MM.1S (cell line): Measurements from ENCODE around the gene TIMM9.

Source experiments
- EZH2 ChIP-seq: fragments of 300-600 bp; sonication (generic); optimal IDR thresholded peaks from 2 replicates; pipeline ENCODE3; 2017; ENCODE audit warnings: low read depth, mild to moderate bottlenecking, antibody characterized with exemption, low read length, mixed read lengths
- TF ChIP-seq, protein P1 (sequence below): fragments of 300-600 bp; sonication (generic); IDR thresholded peaks from 2 replicates; pipeline ENCODE4 v1.5.1; 2016; ENCODE audit warnings: antibody characterized with exemption, low read length, mixed read lengths

DNA sequence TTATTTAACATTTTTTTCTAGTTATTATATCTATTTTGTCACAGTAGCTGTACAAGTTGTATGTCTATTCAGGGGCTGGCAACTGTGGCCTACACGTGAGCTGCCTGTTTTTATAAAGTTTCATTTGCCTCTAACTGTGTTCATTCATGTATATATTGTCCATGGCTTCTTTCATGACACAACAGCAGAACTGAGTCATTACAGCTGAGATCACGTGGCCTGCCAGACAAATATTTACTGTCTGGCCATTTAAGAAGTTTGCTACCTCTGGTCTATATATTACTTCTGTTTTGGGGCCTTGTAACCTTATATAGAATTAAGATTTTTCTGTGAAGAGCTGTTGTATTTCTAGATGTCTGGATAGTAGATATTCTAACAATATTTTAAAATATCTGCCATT, 38.1 kb upstream of the TIMM9 start:
- TF ChIP-seq, protein P1, sequence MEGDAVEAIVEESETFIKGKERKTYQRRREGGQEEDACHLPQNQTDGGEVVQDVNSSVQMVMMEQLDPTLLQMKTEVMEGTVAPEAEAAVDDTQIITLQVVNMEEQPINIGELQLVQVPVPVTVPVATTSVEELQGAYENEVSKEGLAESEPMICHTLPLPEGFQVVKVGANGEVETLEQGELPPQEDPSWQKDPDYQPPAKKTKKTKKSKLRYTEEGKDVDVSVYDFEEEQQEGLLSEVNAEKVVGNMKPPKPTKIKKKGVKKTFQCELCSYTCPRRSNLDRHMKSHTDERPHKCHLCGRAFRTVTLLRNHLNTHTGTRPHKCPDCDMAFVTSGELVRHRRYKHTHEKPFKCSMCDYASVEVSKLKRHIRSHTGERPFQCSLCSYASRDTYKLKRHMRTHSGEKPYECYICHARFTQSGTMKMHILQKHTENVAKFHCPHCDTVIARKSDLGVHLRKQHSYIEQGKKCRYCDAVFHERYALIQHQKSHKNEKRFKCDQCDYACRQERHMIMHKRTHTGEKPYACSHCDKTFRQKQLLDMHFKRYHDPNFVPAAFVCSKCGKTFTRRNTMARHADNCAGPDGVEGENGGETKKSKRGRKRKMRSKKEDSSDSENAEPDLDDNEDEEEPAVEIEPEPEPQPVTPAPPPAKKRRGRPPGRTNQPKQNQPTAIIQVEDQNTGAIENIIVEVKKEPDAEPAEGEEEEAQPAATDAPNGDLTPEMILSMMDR = no peak
- TF ChIP-seq EZH2 = no peak
